IMR-90 (cell line): ENCODE measurements around the gene EVI5. TPM values are rescaled to one million over a fixed set of nuclear protein-coding genes. Genes with fewer than 3 reads are reported as not detected.

ENCODE experiments used
- ATAC-seq: fragments of 200-7000 bp; cut with Tn5 transposase; 2 replicates; pipeline ENCODE4 v1.9.1; 2020; ENCODE audit warnings: low read depth, mild to moderate bottlenecking, moderate library complexity
- BruUV-seq: library from RNA; stranded (reverse); fragments of 400-500 nt; replicated peaks from 2 replicates; lab custom pipeline; 2021; lab: Mats Ljungman, UMichigan
- CTCF ChIA-PET: fragments of 300-600 bp; formaldehyde crosslinking; extraction: SDS; loops from one replicate; lab custom pipeline; 2021; ENCODE audit warnings: antibody characterized with exemption; lab: Yijun Ruan, JAX
- POLR2A ChIA-PET: fragments of 300-600 bp; sonication (Branson Sonifier 250); formaldehyde crosslinking; loops from one replicate; lab custom pipeline; 2022; ENCODE audit warnings: antibody characterized with exemption; ENCODE audit not compliant: unreplicated experiment; lab: Charles Lee
- DNase-seq: peaks from one replicate; pipeline ENCODE4 v3.0.0; 2013
- H2AFZ ChIP-seq: replicated peaks from 2 replicates; pipeline ENCODE3; 2013; ENCODE audit warnings: low read length, mild to moderate bottlenecking; ENCODE audit not compliant: poor library complexity
- H2AK5ac ChIP-seq: 2 replicates; pipeline ENCODE4 v1.6.1; 2013; ENCODE audit warnings: low read depth, low read length, inconsistent platforms
- H2AK9ac ChIP-seq: replicated peaks from 2 replicates; pipeline ENCODE3; 2013; ENCODE audit warnings: mild to moderate bottlenecking, low read depth, low read length, moderate library complexity; ENCODE audit not compliant: poor library complexity
- H2BK120ac ChIP-seq: 2 replicates; pipeline ENCODE4 v1.6.1; 2013; ENCODE audit warnings: low read depth, low read length, inconsistent platforms
- H2BK15ac ChIP-seq: 3 replicates; pipeline ENCODE4 v1.6.1; 2013; ENCODE audit warnings: low read depth, low read length, inconsistent platforms
- H2BK20ac ChIP-seq: 2 replicates; pipeline ENCODE4 v1.6.1; 2013; ENCODE audit warnings: low read depth, mild to moderate bottlenecking, inconsistent platforms, low read length, moderate library complexity
- H2BK5ac ChIP-seq: 2 replicates; pipeline ENCODE4 v1.6.1; 2013; ENCODE audit warnings: mild to moderate bottlenecking, low read depth, low read length, inconsistent platforms; ENCODE audit not compliant: poor library complexity, severe bottlenecking
- H3K14ac ChIP-seq: replicated peaks from 2 replicates; pipeline ENCODE4 v1.6.1; 2013; ENCODE audit warnings: low read depth, low read length, inconsistent platforms
- H3K18ac ChIP-seq: 2 replicates; pipeline ENCODE4 v1.6.1; 2013; ENCODE audit warnings: low read depth, low read length, control low read depth
- H3K23ac ChIP-seq: 2 replicates; pipeline ENCODE4 v1.6.1; 2013; ENCODE audit warnings: low read depth, low read length, inconsistent platforms
- H3K27ac ChIP-seq: 2 replicates; pipeline ENCODE4 v1.5.1; 2013; ENCODE audit warnings: mild to moderate bottlenecking, control low read depth, low read length; ENCODE audit not compliant: insufficient read depth
- H3K27me3 ChIP-seq: 2 replicates; pipeline ENCODE4 v1.6.1; 2013; ENCODE audit warnings: low read length; ENCODE audit not compliant: control insufficient read depth, insufficient read depth
- H3K36me3 ChIP-seq: 2 replicates; pipeline ENCODE4 v1.6.1; 2013; ENCODE audit warnings: low read length, mixed read lengths; ENCODE audit not compliant: control insufficient read depth, insufficient read depth
- H3K4ac ChIP-seq: 2 replicates; pipeline ENCODE4 v1.6.1; 2013; ENCODE audit warnings: low read depth, low read length, inconsistent platforms
- H3K4me1 ChIP-seq: 2 replicates; pipeline ENCODE4 v1.6.1; 2013; ENCODE audit warnings: low read length, mixed read lengths; ENCODE audit not compliant: control insufficient read depth, insufficient read depth
- H3K4me2 ChIP-seq: 2 replicates; pipeline ENCODE4 v1.6.1; 2013; ENCODE audit warnings: low read depth, mild to moderate bottlenecking, control low read depth, low read length, moderate library complexity
- H3K4me3 ChIP-seq: 2 replicates; pipeline ENCODE4 v1.5.1; 2013; ENCODE audit warnings: low read depth, mild to moderate bottlenecking, control low read depth, low read length, moderate library complexity; ENCODE audit not compliant: insufficient read depth
- H3K56ac ChIP-seq: 2 replicates; pipeline ENCODE4 v1.6.1; 2013; ENCODE audit warnings: low read length, inconsistent platforms; ENCODE audit not compliant: insufficient read depth; ENCODE audit errors: extremely low read depth
- H3K79me1 ChIP-seq, 2 experiments: 2 replicates each; pipeline ENCODE4 v1.6.1; 2013; ENCODE audit warnings: low read length in 2 of 2, inconsistent platforms in 1 of 2, low read depth in 1 of 2
- H3K9ac ChIP-seq: 2 replicates; pipeline ENCODE4 v1.6.1; 2013; ENCODE audit warnings: low read depth, low read length, control low read depth
- H3K9me1 ChIP-seq: 2 replicates; pipeline ENCODE4 v1.6.1; 2013; ENCODE audit warnings: low read length, inconsistent platforms; ENCODE audit not compliant: insufficient read depth
- H3K9me3 ChIP-seq: 2 replicates; pipeline ENCODE4 v1.6.1; 2013; ENCODE audit warnings: low read length; ENCODE audit not compliant: control insufficient read depth, insufficient read depth
- H4K20me1 ChIP-seq: 2 replicates; pipeline ENCODE4 v1.6.1; 2013; ENCODE audit warnings: low read length, inconsistent platforms; ENCODE audit not compliant: insufficient read depth
- H4K5ac ChIP-seq: 2 replicates; pipeline ENCODE4 v1.6.1; 2013; ENCODE audit warnings: mild to moderate bottlenecking, low read depth, low read length, control low read depth
- H4K8ac ChIP-seq, 2 experiments: 2 replicates each; pipeline ENCODE4 v1.6.1; 2013; ENCODE audit warnings: low read depth in 2 of 2, low read length in 2 of 2, control low read depth in 1 of 2, inconsistent platforms in 1 of 2
- H4K91ac ChIP-seq: 2 replicates; pipeline ENCODE4 v1.6.1; 2013; ENCODE audit warnings: low read depth, low read length, inconsistent platforms; ENCODE audit not compliant: insufficient read depth
- BHLHE40 ChIP-seq: fragments of 150-350 bp; IDR thresholded peaks from 2 replicates; pipeline ENCODE4 v1.6.1; 2016; ENCODE audit warnings: mild to moderate bottlenecking, low read depth, low read length
- CEBPB ChIP-seq: IDR thresholded peaks from 2 replicates; pipeline ENCODE4 v1.6.1; 2012; ENCODE audit warnings: low read depth, low read length, improper control_type of control experiment
- CHD1 ChIP-seq: IDR thresholded peaks from 2 replicates; pipeline ENCODE4 v1.6.1; 2012; ENCODE audit warnings: low read depth, low read length, improper control_type of control experiment
- CTCF ChIP-seq: conservative IDR thresholded peaks from 2 replicates; pipeline ENCODE4 v1.5.1; 2012; ENCODE audit warnings: mild to moderate bottlenecking, low read depth, low read length, improper control_type of control experiment
- ELK1 ChIP-seq: fragments of 150-350 bp; IDR thresholded peaks from 2 replicates; pipeline ENCODE4 v1.6.1; 2016; ENCODE audit warnings: low read depth, mild to moderate bottlenecking, low read length, moderate library complexity, borderline replicate concordance
- FOS ChIP-seq: fragments of 150-350 bp; IDR thresholded peaks from 2 replicates; pipeline ENCODE4 v1.6.1; 2016; ENCODE audit warnings: low read depth, low read length
- MAFK ChIP-seq: IDR thresholded peaks from 2 replicates; pipeline ENCODE4 v1.6.1; 2012; ENCODE audit warnings: low read depth, low read length, improper control_type of control experiment
- MXI1 ChIP-seq: IDR thresholded peaks from 2 replicates; pipeline ENCODE4 v1.6.1; 2012; ENCODE audit warnings: low read depth, mild to moderate bottlenecking, low read length, moderate library complexity, borderline replicate concordance
- POLR2A ChIP-seq: IDR thresholded peaks from 2 replicates; pipeline ENCODE4 v1.6.1; 2012; ENCODE audit warnings: mild to moderate bottlenecking, low read depth, low read length
- RCOR1 ChIP-seq: IDR thresholded peaks from 2 replicates; pipeline ENCODE4 v1.6.1; 2012; ENCODE audit warnings: mild to moderate bottlenecking, low read length, improper control_type of control experiment; ENCODE audit not compliant: insufficient replicate concordance
- RFX5 ChIP-seq: IDR thresholded peaks from 2 replicates; pipeline ENCODE4 v1.8.0; 2012; ENCODE audit warnings: low read depth, mild to moderate bottlenecking, low read length, moderate library complexity
- SMC3 ChIP-seq: fragments of 150-350 bp; IDR thresholded peaks from 2 replicates; pipeline ENCODE4 v1.6.1; 2016; ENCODE audit warnings: low read depth, mild to moderate bottlenecking, antibody characterized with exemption, low read length, moderate library complexity
- WGBS, 2 experiments: methylation state at CpG; one replicate each; pipeline versions ENCODE4 v1.1.5 to v1.1.7; 2013; ENCODE audit warnings: missing lambda C conversion rate in 2 of 2; ENCODE audit not compliant: insufficient read length in 1 of 2; ENCODE audit errors: extremely low coverage in 2 of 2; 5-methylcytosine and 5-hydroxymethylcytosine counted together
- dilution Hi-C: fragments of 300-500 bp; cut with HindIII; formaldehyde crosslinking; loops from one replicate; pipeline ENCODE4 v1.14.3; 2018; ENCODE audit warnings: low sequenced_read_pairs; ENCODE audit not compliant: unreplicated experiment
- in situ Hi-C: fragments of 300-500 bp; cut with MboI; formaldehyde crosslinking; loops from 3 replicates; pipeline ENCODE4 v1.14.3; 2019; ENCODE audit warnings: low sequenced_read_pairs, inconsistent platforms, mixed read lengths
- intact Hi-C: fragments of 100-400 bp; cut with micrococcal nuclease; formaldehyde crosslinking; loops from 2 replicates; pipeline ENCODE4 v1.10.0; 2022
- polyA plus RNA-seq, 3 experiments: library from polyadenylated mRNA; depleted of rRNA; stranded (reverse); fragments of >200 nt; gene quantifications; 2 replicates each; pipeline ENCODE4 v1.2.3, GENCODE V29; 2012; ENCODE audit warnings: low replicate concordance in 1 of 3
- total RNA-seq: library from RNA; depleted of rRNA; stranded (reverse); fragments of >200 nt; gene quantifications from 2 replicates; pipeline ENCODE4 v1.2.3, GENCODE V29; 2012

Gene EVI5
- total and polyA plus RNA-seq, 2 of the 4 experiments (the other 2 are of a cell fraction) = 13.9 to 26.9 TPM

DNA sequence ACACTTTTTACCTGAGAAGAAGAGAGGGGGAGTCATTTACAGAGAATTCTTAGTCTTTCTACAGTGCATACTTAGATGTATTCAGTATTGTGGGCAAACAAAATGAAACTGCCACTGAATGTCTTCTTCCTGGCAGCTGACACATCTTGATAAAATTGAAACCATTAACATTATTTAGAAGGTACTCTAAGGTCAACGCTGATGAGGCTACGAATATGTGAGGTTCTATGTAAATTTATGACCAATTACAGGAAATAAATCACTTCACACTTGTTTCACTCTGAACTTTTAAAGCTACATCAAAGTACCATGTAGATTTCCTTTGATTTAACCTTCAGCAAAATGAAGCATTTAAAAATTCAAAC is 246.9 kb downstream of the EVI5 start:
- no peak overlapping the region for H2AK9ac ChIP-seq
- WGBS, 2 experiments = no CpG with 5 or more reads among the region's 2 CpGs
- ATAC-seq = peak; percentile 37; the same call in 1 of the 2 replicates
- no peak overlapping the region for H3K56ac ChIP-seq
- H3K4me1 ChIP-seq = peaks cover 3% of the 10 kb centered on the region; the same call in 1 of the 2 replicates
- H3K36me3 ChIP-seq = no peaks in the 10 kb centered on the region
- CTCF ChIA-PET = interaction anchor here (0.5 kb wide), 1 partner anchor 16 kb away, joined by 3 read pairs; no protein-coding TSS in a partner anchor
- peak; percentile 5 for DNase-seq
- TF ChIP-seq MXI1 (no peak), MAFK (no peak), RCOR1 (no peak), BHLHE40 (no peak), ELK1 (no peak), POLR2A (no peak), SMC3 (no peak), CEBPB (no peak), FOS (no peak), CHD1 (no peak), RFX5 (no peak), CTCF (no peak)
- POLR2A ChIA-PET = no interaction called here
- no peak overlapping the region for H3K14ac ChIP-seq
- no peak overlapping the region for H3K23ac ChIP-seq
- BruUV-seq = no TSS peak
- H2BK20ac ChIP-seq = no peak overlapping the region
- H3K27me3 ChIP-seq = no peaks in the 10 kb centered on the region
- no peak overlapping the region for H3K18ac ChIP-seq
- H3K4me3 ChIP-seq = no peak overlapping the region
- no peak overlapping the region for H4K5ac ChIP-seq
- in situ Hi-C loops = no loop called here
- H3K4me2 ChIP-seq = peak overlapping the region; percentile 49; the same call in 1 of the 2 replicates
- no peak overlapping the region for H2AFZ ChIP-seq
- no peak overlapping the region for H3K9ac ChIP-seq
- dilution Hi-C loops = no loop called here
- H3K4ac ChIP-seq = no peak overlapping the region
- H2BK15ac ChIP-seq = no peak overlapping the region
- no peak overlapping the region for H3K27ac ChIP-seq
- peaks cover 0 to 4% of the 10 kb centered on the region in 2 experiments; a peak in 1 of 4 replicates for H3K79me1 ChIP-seq
- no peaks in the 10 kb centered on the region for H4K20me1 ChIP-seq
- no peak overlapping the region for H4K8ac ChIP-seq
- H3K9me1 ChIP-seq = peaks cover 4% of the 10 kb centered on the region
- H2BK5ac ChIP-seq = no peak overlapping the region
- H4K91ac ChIP-seq = no peak overlapping the region
- no peak overlapping the region for H2BK120ac ChIP-seq
- H2AK5ac ChIP-seq = no peak overlapping the region
- no peaks in the 10 kb centered on the region for H3K9me3 ChIP-seq
- intact Hi-C loops = no loop called here
